Glutamatergic neuron (in vitro differentiated cells): Measurements from ENCODE around the gene REG3A. TPM values are rescaled to one million over a fixed set of nuclear protein-coding genes. Genes with fewer than 3 reads are reported as not detected.

Experiments
- DNase-seq: peaks from one replicate; pipeline ENCODE4 v3.0.0; 2022
- H3K27ac Mint-ChIP-seq: one replicate; pipeline ENCODE4 v1.8.0; 2020; ENCODE audit warnings: mild to moderate bottlenecking, mixed read lengths, inconsistent platforms; ENCODE audit not compliant: unreplicated experiment
- H3K27me3 Mint-ChIP-seq: one replicate; pipeline ENCODE4 v1.8.0; 2020; ENCODE audit warnings: mild to moderate bottlenecking, moderate library complexity, mixed read lengths, inconsistent platforms; ENCODE audit not compliant: unreplicated experiment
- H3K36me3 Mint-ChIP-seq: one replicate; pipeline ENCODE4 v1.8.0; 2020; ENCODE audit warnings: mild to moderate bottlenecking, mixed read lengths, inconsistent platforms; ENCODE audit not compliant: unreplicated experiment
- H3K4me1 Mint-ChIP-seq: one replicate; pipeline ENCODE4 v1.8.0; 2020; ENCODE audit warnings: mild to moderate bottlenecking, low read depth, mixed read lengths, inconsistent platforms; ENCODE audit not compliant: unreplicated experiment
- H3K4me3 Mint-ChIP-seq: one replicate; pipeline ENCODE4 v1.8.0; 2020; ENCODE audit warnings: mild to moderate bottlenecking, mixed read lengths, inconsistent platforms; ENCODE audit not compliant: unreplicated experiment
- H3K9me3 Mint-ChIP-seq: one replicate; pipeline ENCODE4 v1.8.0; 2020; ENCODE audit warnings: mild to moderate bottlenecking, moderate library complexity, mixed read lengths, inconsistent platforms; ENCODE audit not compliant: unreplicated experiment
- total RNA-seq: library from RNA; stranded (reverse); fragmentation: NEBNext Ultra II Directional; extraction: Animal tissue kit (Norgen Biotek cat#: 25700); gene quantifications from one replicate; pipeline ENCODE4 v1.2.1, GENCODE V29; 2021; ENCODE audit not compliant: unreplicated experiment
- TF ChIP-seq, protein P1 (sequence below): fragments of 200-600 bp; sonication (generic); IDR thresholded peaks from one replicate; pipeline ENCODE4 v1.5.0; 2021; ENCODE audit not compliant: partially characterized antibody, unreplicated experiment

REG3A gene
- total RNA-seq, 1 donor from 2014 or later = not detected

DNA sequence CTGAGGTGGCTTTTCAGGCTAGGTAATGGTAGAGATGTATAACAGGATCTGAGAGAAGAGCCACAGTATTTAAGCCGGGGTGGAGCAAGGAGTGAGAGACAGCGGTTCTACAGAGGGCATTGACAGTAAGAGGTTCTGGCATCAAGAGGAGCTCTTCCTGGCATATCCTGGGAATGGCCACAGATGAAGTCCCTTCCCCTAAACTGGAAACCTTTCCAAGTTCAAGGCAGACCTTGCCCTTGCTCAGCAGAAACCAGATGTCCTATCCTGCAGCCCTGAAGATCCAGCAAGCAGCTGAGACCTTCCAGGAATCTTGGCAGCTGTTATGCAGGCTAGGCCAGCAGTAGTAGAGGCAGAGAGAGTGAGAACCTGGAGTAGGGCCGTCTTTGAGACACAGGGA lies 21.2 kb downstream of the REG3A start:
- Mint-ChIP-seq H3K4me3 (no peak overlapping the region), H3K27ac (no peak overlapping the region), H3K36me3 (no peaks in the 10 kb centered on the region), H3K9me3 (peaks cover 2% of the 10 kb centered on the region), H3K4me1 (no peaks in the 10 kb centered on the region), H3K27me3 (no peaks in the 10 kb centered on the region)
- no peak for DNase-seq
- TF ChIP-seq, protein P1, sequence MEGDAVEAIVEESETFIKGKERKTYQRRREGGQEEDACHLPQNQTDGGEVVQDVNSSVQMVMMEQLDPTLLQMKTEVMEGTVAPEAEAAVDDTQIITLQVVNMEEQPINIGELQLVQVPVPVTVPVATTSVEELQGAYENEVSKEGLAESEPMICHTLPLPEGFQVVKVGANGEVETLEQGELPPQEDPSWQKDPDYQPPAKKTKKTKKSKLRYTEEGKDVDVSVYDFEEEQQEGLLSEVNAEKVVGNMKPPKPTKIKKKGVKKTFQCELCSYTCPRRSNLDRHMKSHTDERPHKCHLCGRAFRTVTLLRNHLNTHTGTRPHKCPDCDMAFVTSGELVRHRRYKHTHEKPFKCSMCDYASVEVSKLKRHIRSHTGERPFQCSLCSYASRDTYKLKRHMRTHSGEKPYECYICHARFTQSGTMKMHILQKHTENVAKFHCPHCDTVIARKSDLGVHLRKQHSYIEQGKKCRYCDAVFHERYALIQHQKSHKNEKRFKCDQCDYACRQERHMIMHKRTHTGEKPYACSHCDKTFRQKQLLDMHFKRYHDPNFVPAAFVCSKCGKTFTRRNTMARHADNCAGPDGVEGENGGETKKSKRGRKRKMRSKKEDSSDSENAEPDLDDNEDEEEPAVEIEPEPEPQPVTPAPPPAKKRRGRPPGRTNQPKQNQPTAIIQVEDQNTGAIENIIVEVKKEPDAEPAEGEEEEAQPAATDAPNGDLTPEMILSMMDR = no peak

DNA sequence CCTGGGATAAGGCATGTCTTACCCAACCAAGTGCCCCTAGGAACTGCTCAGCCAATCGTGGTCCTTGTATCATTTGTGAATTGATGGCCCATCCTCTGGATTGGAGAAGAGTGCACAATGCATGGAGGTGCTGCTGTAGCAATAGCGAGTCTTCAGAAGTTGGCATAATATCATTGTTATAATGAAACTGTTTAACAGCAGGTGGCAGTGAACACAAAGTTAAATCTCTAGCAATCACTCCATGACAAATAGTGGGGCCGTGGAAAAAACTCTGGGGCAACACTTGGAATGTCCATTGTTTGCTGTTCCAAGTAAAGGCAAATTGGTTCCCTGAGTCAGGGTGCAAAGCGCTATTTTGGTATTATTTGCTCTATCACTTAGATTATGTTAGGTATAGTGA lies 27.9 kb downstream of the REG3A start:
- Mint-ChIP-seq H3K27ac (no peak overlapping the region), H3K4me3 (no peak overlapping the region)

DNA sequence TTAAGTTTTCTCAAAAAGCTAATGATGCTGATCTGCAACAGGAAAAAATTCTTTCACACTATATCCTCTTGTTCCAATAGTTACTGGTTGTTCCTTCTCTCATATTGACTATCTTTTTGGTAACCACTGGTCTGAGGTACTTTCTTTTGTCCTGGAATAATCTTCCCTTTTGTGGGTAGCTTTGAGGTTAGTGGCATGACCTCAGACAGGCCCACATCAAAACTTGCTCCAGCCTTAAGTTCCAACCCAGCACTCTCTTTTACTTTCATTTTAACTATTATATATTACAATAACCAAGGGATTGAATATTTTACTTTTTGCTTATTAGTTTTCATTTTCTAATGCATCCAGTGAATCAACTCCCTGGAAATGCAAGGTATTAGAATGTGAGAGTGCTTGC lies 29.7 kb downstream of the REG3A start:
- no peak for DNase-seq
- Mint-ChIP-seq H3K4me1 (no peaks in the 10 kb centered on the region), H3K9me3 (no peaks in the 10 kb centered on the region), H3K27ac (no peak overlapping the region), H3K36me3 (no peaks in the 10 kb centered on the region), H3K4me3 (no peak overlapping the region), H3K27me3 (no peaks in the 10 kb centered on the region)
- TF ChIP-seq, protein P1 = no peak

More for the DNA sequence above, 27.9 kb downstream of the REG3A start:
- Mint-ChIP-seq H3K4me1 (no peaks in the 10 kb centered on the region), H3K36me3 (no peaks in the 10 kb centered on the region), H3K27me3 (no peaks in the 10 kb centered on the region), H3K9me3 (no peaks in the 10 kb centered on the region)
- TF ChIP-seq, protein P1 = no peak
- no peak for DNase-seq

DNA sequence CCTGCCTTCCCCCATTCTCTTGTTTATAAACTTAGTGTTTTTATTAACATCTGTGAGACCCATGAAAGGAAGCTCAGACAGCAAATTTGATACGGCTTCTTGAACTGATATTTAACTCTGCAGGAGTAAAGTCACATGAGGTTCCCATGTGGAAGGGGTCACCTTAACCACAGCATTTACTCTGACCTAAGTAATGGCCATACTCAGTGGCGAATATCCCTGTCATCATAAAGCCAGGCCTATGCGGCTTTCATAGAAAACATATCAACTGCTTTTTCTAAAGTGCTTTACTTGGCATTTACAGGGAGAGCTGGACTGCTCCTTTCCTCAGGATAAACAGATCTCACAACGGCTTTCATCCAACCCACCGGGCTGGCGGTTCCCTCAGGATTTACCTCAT lies 30.3 kb downstream of the REG3A start:
- DNase-seq = no peak
- Mint-ChIP-seq H3K9me3 (no peaks in the 10 kb centered on the region), H3K27ac (no peak overlapping the region), H3K4me1 (no peaks in the 10 kb centered on the region), H3K4me3 (no peak overlapping the region), H3K36me3 (no peaks in the 10 kb centered on the region), H3K27me3 (no peaks in the 10 kb centered on the region)
- TF ChIP-seq, protein P1 = no peak

DNA sequence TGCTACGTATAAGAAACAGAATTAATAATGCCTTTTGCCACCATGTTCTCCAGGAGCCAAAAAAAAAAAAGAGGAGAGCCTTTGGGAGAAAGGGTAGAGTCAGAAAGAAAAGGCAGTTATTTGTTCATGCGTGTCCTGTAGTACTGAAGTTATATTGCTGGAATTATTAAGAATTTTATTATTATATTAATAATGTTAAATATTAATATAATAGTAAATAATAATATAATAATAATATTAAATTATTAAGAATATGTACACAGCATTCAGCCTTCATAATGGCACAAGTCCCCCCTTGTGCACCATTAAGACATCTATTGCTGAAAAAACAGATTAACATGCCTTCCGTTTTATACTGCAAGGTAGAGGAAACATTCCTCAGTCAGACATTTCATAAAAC lies 31.1 kb downstream of the REG3A start:
- Mint-ChIP-seq H3K4me3 (no peak overlapping the region), H3K9me3 (no peaks in the 10 kb centered on the region), H3K36me3 (no peaks in the 10 kb centered on the region), H3K27ac (no peak overlapping the region), H3K27me3 (no peaks in the 10 kb centered on the region), H3K4me1 (no peaks in the 10 kb centered on the region)
- TF ChIP-seq, protein P1 = no peak
- DNase-seq = no peak
